H1 (cell line): Measurements from ENCODE around the gene TNFAIP2. TPM values are rescaled to one million over a fixed set of nuclear protein-coding genes. Genes with fewer than 3 reads are reported as not detected.

Experiments used
- CTCF ChIA-PET: fragments of 300-600 bp; sonication (Branson Sonifier 250); formaldehyde crosslinking; loops from one replicate; lab custom pipeline; 2021; ENCODE audit not compliant: partially characterized antibody; lab: Charles Lee
- POLR2A ChIA-PET: fragments of 300-600 bp; sonication (Branson Sonifier 250); formaldehyde crosslinking; loops from one replicate; lab custom pipeline; 2021; ENCODE audit warnings: inconsistent platforms; ENCODE audit not compliant: partially characterized antibody; lab: Charles Lee
- DNase-seq, 2 experiments: peaks; one replicate each; pipeline versions ENCODE4 v3.0.0 to v3.0.0-alpha.2; 2010 to 2022; ENCODE audit warnings: low spot score in 2 of 2, low read depth in 1 of 2, mixed read lengths in 1 of 2
- FAIRE-seq: peaks from 2 replicates; lab custom pipeline; 2011; peaks lifted over from hg19 to GRCh38; lab: Jason Lieb, UNC
- H2AFZ ChIP-seq: 2 replicates; pipeline ENCODE4 v1.8.1; 2012; ENCODE audit warnings: low read length, inconsistent platforms
- H2AK5ac ChIP-seq: 2 replicates; pipeline ENCODE4 v1.6.1; 2013; ENCODE audit warnings: low read depth, low read length
- H2BK120ac ChIP-seq: replicated peaks from 2 replicates; pipeline ENCODE3; 2013; ENCODE audit warnings: low read depth, low read length, inconsistent platforms
- H2BK12ac ChIP-seq: 2 replicates; pipeline ENCODE4 v1.6.1; 2013; ENCODE audit warnings: low read depth, low read length
- H2BK15ac ChIP-seq: 2 replicates; pipeline ENCODE4 v1.6.1; 2013; ENCODE audit warnings: low read length
- H2BK20ac ChIP-seq: 2 replicates; pipeline ENCODE4 v1.6.1; 2013; ENCODE audit warnings: low read length
- H2BK5ac ChIP-seq: 2 replicates; pipeline ENCODE4 v1.6.1; 2013; ENCODE audit warnings: low read depth, low read length
- H3K14ac ChIP-seq: 2 replicates; pipeline ENCODE4 v1.6.1; 2013; ENCODE audit warnings: inconsistent platforms; ENCODE audit not compliant: insufficient read length
- H3K18ac ChIP-seq: 2 replicates; pipeline ENCODE4 v1.6.1; 2013; ENCODE audit warnings: low read length; ENCODE audit errors: extremely low read depth
- H3K23ac ChIP-seq: 2 replicates; pipeline ENCODE4 v1.6.1; 2013; ENCODE audit warnings: inconsistent platforms; ENCODE audit not compliant: insufficient read length
- H3K23me2 ChIP-seq: 2 replicates; pipeline ENCODE4 v1.6.1; 2013; ENCODE audit warnings: low read depth, low read length
- H3K27ac ChIP-seq: 2 replicates; pipeline ENCODE4 v1.6.1; 2011; ENCODE audit warnings: low read depth, low read length, inconsistent platforms
- H3K27me3 ChIP-seq, 4 experiments: replicated peaks in 1 of 4; 1 replicate in 1 of 4; 2 replicates in 3 of 4; pipeline versions ENCODE4 v1.6.1 to v1.8.1; 2011 to 2013; ENCODE audit warnings: low read length in 3 of 4, mild to moderate bottlenecking in 3 of 4, inconsistent platforms in 2 of 4, mixed read lengths in 2 of 4, moderate library complexity in 1 of 4; ENCODE audit not compliant: control insufficient read depth in 3 of 4, insufficient read depth in 3 of 4; ENCODE audit errors: extremely low read depth in 1 of 4
- H3K36me3 ChIP-seq, 4 experiments: 2 replicates each; pipeline versions ENCODE4 v1.6.1 to v1.8.1; 2011 to 2013; ENCODE audit warnings: mild to moderate bottlenecking in 4 of 4, low read length in 3 of 4, moderate library complexity in 2 of 4, control low read depth in 1 of 4, inconsistent platforms in 1 of 4; ENCODE audit not compliant: insufficient read depth in 4 of 4, control insufficient read depth in 2 of 4
- H3K4ac ChIP-seq: replicated peaks from 2 replicates; pipeline ENCODE3; 2013; ENCODE audit warnings: low read length, low read depth, mixed read lengths, inconsistent platforms; ENCODE audit not compliant: insufficient read length
- H3K4me1 ChIP-seq, 4 experiments: replicated peaks in 1 of 4; 1 replicate in 1 of 4; 2 replicates in 3 of 4; pipeline versions ENCODE4 v1.6.1 to v1.8.1; 2011 to 2013; ENCODE audit warnings: low read length in 3 of 4, inconsistent platforms in 2 of 4, mixed read lengths in 1 of 4; ENCODE audit not compliant: insufficient read depth in 4 of 4, control insufficient read depth in 3 of 4
- H3K4me2 ChIP-seq, 2 experiments: 2 replicates each; pipeline versions ENCODE4 v1.6.1 to v1.8.1; 2011 to 2013; ENCODE audit warnings: low read depth in 2 of 2, low read length in 2 of 2, control low read depth in 1 of 2, inconsistent platforms in 1 of 2, mild to moderate bottlenecking in 1 of 2; ENCODE audit not compliant: insufficient read depth in 1 of 2
- H3K4me3 ChIP-seq, 4 experiments: fragments of 200-600, 300-600 bp in 1 of 4; sonication (generic), shearing (Covaris generic), sonication (Bioruptor Twin) in 1 of 4; 2 replicates each; pipeline versions ENCODE4 v1.5.1 to v1.8.1; 2011 to 2016; ENCODE audit warnings: low read length in 4 of 4, low read depth in 3 of 4, control low read depth in 2 of 4, inconsistent platforms in 2 of 4, mild to moderate bottlenecking in 2 of 4, mixed read lengths in 1 of 4, moderate library complexity in 1 of 4; ENCODE audit not compliant: insufficient read depth in 2 of 4; ENCODE audit errors: extremely low read depth in 1 of 4
- H3K56ac ChIP-seq: replicated peaks from 2 replicates; pipeline ENCODE3; 2013; ENCODE audit warnings: low read depth, mild to moderate bottlenecking, mixed read lengths, low read length, inconsistent platforms; ENCODE audit not compliant: insufficient read length
- H3K79me1 ChIP-seq: 2 replicates; pipeline ENCODE4 v1.6.1; 2013; ENCODE audit warnings: low read depth, low read length, control low read depth
- H3K79me2 ChIP-seq, 2 experiments: 2 replicates each; pipeline versions ENCODE4 v1.6.1 to v1.8.1; 2012 to 2013; ENCODE audit warnings: low read length in 2 of 2, mild to moderate bottlenecking in 2 of 2, inconsistent platforms in 1 of 2; ENCODE audit not compliant: insufficient read depth in 2 of 2, control insufficient read depth in 1 of 2
- H3K9ac ChIP-seq, 4 experiments: replicated peaks in 1 of 4; 1 replicate in 1 of 4; 2 replicates in 3 of 4; pipeline versions ENCODE4 v1.6.1 to v1.8.1; 2011 to 2013; ENCODE audit warnings: low read depth in 3 of 4, low read length in 3 of 4, control low read depth in 2 of 4, mild to moderate bottlenecking in 2 of 4, moderate library complexity in 2 of 4, inconsistent platforms in 1 of 4; ENCODE audit errors: extremely low read depth in 1 of 4
- H3K9me3 ChIP-seq, 2 experiments: 2 replicates each; pipeline versions ENCODE4 v1.6.1 to v1.8.1; 2012 to 2013; ENCODE audit warnings: mild to moderate bottlenecking in 2 of 2, moderate library complexity in 2 of 2, control low read depth in 1 of 2, inconsistent platforms in 1 of 2, low read depth in 1 of 2, low read length in 1 of 2, mixed read lengths in 1 of 2; ENCODE audit not compliant: insufficient read depth in 2 of 2
- H4K20me1 ChIP-seq, 2 experiments: replicated peaks in 1 of 2; 2 replicates each; pipeline versions ENCODE3 to v1.8.1; 2011 to 2013; ENCODE audit warnings: inconsistent platforms in 2 of 2, low read length in 2 of 2, mild to moderate bottlenecking in 1 of 2; ENCODE audit not compliant: insufficient read depth in 2 of 2, control insufficient read depth in 1 of 2
- H4K5ac ChIP-seq: 2 replicates; pipeline ENCODE4 v1.6.1; 2013; ENCODE audit warnings: low read length, low read depth, mixed read lengths, inconsistent platforms; ENCODE audit not compliant: insufficient read length
- H4K8ac ChIP-seq: 2 replicates; pipeline ENCODE4 v1.8.0; 2013; ENCODE audit warnings: mild to moderate bottlenecking, moderate library complexity, low read length, inconsistent platforms; ENCODE audit not compliant: insufficient read depth; ENCODE audit errors: extremely low read depth
- H4K91ac ChIP-seq: replicated peaks from 2 replicates; pipeline ENCODE3; 2013; ENCODE audit warnings: low read length, mixed read lengths, inconsistent platforms; ENCODE audit not compliant: insufficient read length
- BRCA1 ChIP-seq: IDR thresholded peaks from 2 replicates; pipeline ENCODE4 v1.6.1; 2012; ENCODE audit warnings: low read depth, low read length, improper control_type of control experiment
- CHD1 ChIP-seq: IDR thresholded peaks from 2 replicates; pipeline ENCODE4 v1.6.1; 2012; ENCODE audit warnings: low read depth, low read length, improper control_type of control experiment
- EGR1 ChIP-seq: IDR thresholded peaks from 2 replicates; pipeline ENCODE4 v1.6.1; 2011; ENCODE audit warnings: low read depth, low read length, borderline replicate concordance
- JUND ChIP-seq: IDR thresholded peaks from 2 replicates; pipeline ENCODE4 v1.6.1; 2011; ENCODE audit warnings: mild to moderate bottlenecking, improper control_type of control experiment, low read length
- RAD21 ChIP-seq, 2 experiments: IDR thresholded peaks in 1 of 2; conservative IDR thresholded peaks in 1 of 2; 2 replicates each; pipeline ENCODE4 v1.6.1; 2011; ENCODE audit warnings: low read depth in 2 of 2, low read length in 2 of 2, improper control_type of control experiment in 1 of 2, inconsistent platforms in 1 of 2, mild to moderate bottlenecking in 1 of 2, moderate library complexity in 1 of 2
- RFX5 ChIP-seq: IDR thresholded peaks from 2 replicates; pipeline ENCODE4 v1.6.1; 2011; ENCODE audit warnings: low read depth, low read length, improper control_type of control experiment, borderline replicate concordance
- RXRA ChIP-seq: IDR thresholded peaks from 2 replicates; pipeline ENCODE4 v1.6.1; 2011; ENCODE audit warnings: low read depth, mild to moderate bottlenecking, low read length, moderate library complexity; ENCODE audit not compliant: insufficient read depth
- SIN3A ChIP-seq, 2 experiments: IDR thresholded peaks in 1 of 2; conservative IDR thresholded peaks in 1 of 2; 2 replicates each; pipeline ENCODE4 v1.6.1; 2011 to 2012; ENCODE audit warnings: low read length in 2 of 2, improper control_type of control experiment in 1 of 2, low read depth in 1 of 2, mild to moderate bottlenecking in 1 of 2
- SP2 ChIP-seq: IDR thresholded peaks from 2 replicates; pipeline ENCODE4 v1.6.1; 2012; ENCODE audit warnings: mild to moderate bottlenecking, low read length, inconsistent platforms
- SRF ChIP-seq: IDR thresholded peaks from 2 replicates; pipeline ENCODE4 v1.6.1; 2011; ENCODE audit warnings: mild to moderate bottlenecking, low read depth, low read length, moderate library complexity
- WGBS, 2 experiments: shearing (Covaris generic) in 1 of 2; methylation state at CpG; one replicate each; pipeline versions ENCODE4 v1.1.6 to v1.1.7; 2013 to 2015; ENCODE audit warnings: low lambda C conversion rate in 2 of 2, mixed read lengths in 2 of 2, inconsistent platforms in 1 of 2, low coverage in 1 of 2, missing lambda C conversion rate in 1 of 2; ENCODE audit not compliant: insufficient replicate concordance in 2 of 2, insufficient coverage in 1 of 2, insufficient read length in 1 of 2; ENCODE audit errors: extremely low coverage in 1 of 2, missing lambda C conversion rate in 1 of 2; 5-methylcytosine and 5-hydroxymethylcytosine counted together
- polyA plus RNA-seq, 7 experiments: library from polyadenylated mRNA; depleted of rRNA in 3 of 7; stranded (reverse) in 5 of 7; unstranded in 2 of 7; fragments of >200 nt in 5 of 7; fragments of 200-250 nt in 2 of 7; gene quantifications; 1 replicate in 5 of 7; 2 replicates in 1 of 7; 4 replicates in 1 of 7; pipeline versions ENCODE4 v1.2.1 to v1.2.3, GENCODE V29; 2011 to 2013; ENCODE audit warnings: missing spikeins in 2 of 7, mixed read lengths in 2 of 7
- total RNA-seq: library from RNA; stranded (reverse); fragmentation: NEBNext Ultra II Directional; extraction: Animal tissue kit (Norgen Biotek cat#: 25700); gene quantifications from 2 replicates; pipeline ENCODE4 v1.2.1, GENCODE V29; 2021
- TF ChIP-seq, protein P1 (sequence below): IDR thresholded peaks from 2 replicates; pipeline ENCODE4 v1.6.1; 2011; ENCODE audit warnings: low read length, improper control_type of control experiment

TNFAIP2 gene
- total and polyA plus RNA-seq, 2 of the 8 experiments (the other 6 are each of a cell fraction or from before 2014, with no cell fraction given) = 28.3 to 34.5 TPM

DNA sequence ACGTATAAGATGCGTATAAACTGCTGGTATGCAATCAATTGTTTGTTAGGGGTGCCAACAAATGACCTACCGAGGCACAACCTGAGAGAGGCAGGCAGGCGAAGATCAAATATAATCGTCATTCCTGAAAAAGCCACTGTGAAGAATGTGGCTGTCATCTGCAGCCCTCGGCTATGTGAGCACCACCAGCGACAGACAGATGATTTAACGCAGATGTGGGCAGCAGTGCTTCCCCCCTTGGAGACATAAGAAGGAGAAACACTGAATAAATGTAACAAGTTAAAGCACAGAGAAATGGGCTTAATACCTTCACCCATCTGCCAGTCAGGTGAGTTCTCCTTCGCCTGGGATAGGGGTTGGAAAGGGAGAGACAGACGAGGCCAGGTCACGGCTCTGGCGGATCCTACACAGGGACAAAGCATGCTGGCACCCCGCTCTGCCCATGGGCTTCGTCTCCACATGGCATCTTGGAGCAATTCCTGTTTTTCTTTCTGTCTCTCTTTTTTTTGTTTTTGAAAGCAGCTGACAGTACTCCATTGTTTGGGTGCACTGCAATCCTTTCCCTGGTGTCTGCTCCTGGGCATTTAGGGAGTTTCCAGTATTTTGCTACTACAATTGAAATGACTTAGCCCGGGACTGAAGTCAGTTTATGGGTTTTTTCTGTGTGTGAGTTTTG is 28.1 kb downstream of the TNFAIP2 start:
- Histone ChIP-seq H2BK120ac (no peak overlapping the region), H3K36me3 (no peaks in the 10 kb centered on the region), H3K4me2 (no peak overlapping the region), H4K8ac (no peak overlapping the region), H3K79me1 (no peaks in the 10 kb centered on the region), H3K4me3 (no peak overlapping the region), H3K56ac (no peak overlapping the region), H2AK5ac (no peak overlapping the region)
- CTCF ChIA-PET = interaction anchor here (1.7 to 4.5 kb wide), 2 partner anchors 9 to 46 kb away, joined by 8 to 27 read pairs; no protein-coding TSS in a partner anchor
- WGBS, 2 experiments = 90% methylated on average over 15 of the region's 15 CpGs; no CpG with 5 or more reads in 1 of the 2 experiments
- FAIRE-seq = no peak
- TF ChIP-seq EGR1 (no peak), CHD1 (no peak), SRF (no peak), BRCA1 (no peak), JUND (no peak), RFX5 (no peak), RAD21 (IDR thresholded peaks at IDR 0.05 in 1 of 2, conservative IDR thresholded peaks at IDR 0.05 in 1 of 2; ENCODE audit: low read depth in 2 of 2, low read length in 2 of 2) (no peak), SIN3A (conservative IDR thresholded peaks at IDR 0.05 in 1 of 2, IDR thresholded peaks at IDR 0.05 in 1 of 2; ENCODE audit: low read depth in 1 of 2, low read length in 2 of 2) (no peak), RXRA (no peak), SP2 (no peak)
- TF ChIP-seq, protein P1, sequence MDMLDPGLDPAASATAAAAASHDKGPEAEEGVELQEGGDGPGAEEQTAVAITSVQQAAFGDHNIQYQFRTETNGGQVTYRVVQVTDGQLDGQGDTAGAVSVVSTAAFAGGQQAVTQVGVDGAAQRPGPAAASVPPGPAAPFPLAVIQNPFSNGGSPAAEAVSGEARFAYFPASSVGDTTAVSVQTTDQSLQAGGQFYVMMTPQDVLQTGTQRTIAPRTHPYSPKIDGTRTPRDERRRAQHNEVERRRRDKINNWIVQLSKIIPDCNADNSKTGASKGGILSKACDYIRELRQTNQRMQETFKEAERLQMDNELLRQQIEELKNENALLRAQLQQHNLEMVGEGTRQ = no peak
- TF ChIP-seq, all 59 proteins: peak for 0
- H2BK20ac ChIP-seq = no peak overlapping the region
- H4K91ac ChIP-seq = no peak overlapping the region
- no peaks in the 10 kb centered on the region for H3K79me2 ChIP-seq
- H3K4ac ChIP-seq = no peak overlapping the region
- no peak overlapping the region for H3K23ac ChIP-seq
- no peak overlapping the region for H3K27ac ChIP-seq
- H3K4me1 ChIP-seq = no peaks in the 10 kb centered on the region
- H2AFZ ChIP-seq = no peak overlapping the region
- no peaks in the 10 kb centered on the region for H3K27me3 ChIP-seq
- H2BK15ac ChIP-seq = no peak overlapping the region
- H3K18ac ChIP-seq = no peak overlapping the region
- H4K5ac ChIP-seq = no peak overlapping the region
- no peak overlapping the region for H2BK12ac ChIP-seq
- peaks cover 0 to 1% of the 10 kb centered on the region in 2 experiments for H4K20me1 ChIP-seq
- no peaks in the 10 kb centered on the region for H3K23me2 ChIP-seq
- no peak for DNase-seq
- POLR2A ChIA-PET = interaction anchor here (0.6 to 1.1 kb wide), 2 partner anchors 12 to 132 kb away, joined by 3 to 4 read pairs; no protein-coding TSS in a partner anchor
- no peak overlapping the region for H3K14ac ChIP-seq
- no peaks in the 10 kb centered on the region for H3K9me3 ChIP-seq
- H3K9ac ChIP-seq = no peak overlapping the region
- no peak overlapping the region for H2BK5ac ChIP-seq
